ENCODE data around the gene NPTX1.

NPTX1 gene

GRCh38 chr17:80424261-80424660, 52.1 kb downstream of the NPTX1 start:
- H3K4me3 ChIP-seq (ENCODE audit: low read depth, low read length) = no peak overlapping the region
- no peak for DNase-seq (ENCODE audit: low read depth)
- TF ChIP-seq CTCF (IDR thresholded peaks at IDR 0.05; ENCODE audit: control insufficient read depth, extremely low read depth, insufficient read depth) = no peak

GRCh38 chr17:80423536-80424225, 52.7 kb downstream of the NPTX1 start:
- no peak overlapping the region for H3K4me3 ChIP-seq (ENCODE audit: low read depth, low read length)
- no peak for TF ChIP-seq CTCF (IDR thresholded peaks at IDR 0.05; ENCODE audit: control insufficient read depth, extremely low read depth, insufficient read depth)
- DNase-seq (ENCODE audit: low read depth) = no peak

GRCh38 chr17:80422981-80423380, 53.4 kb downstream of the NPTX1 start:
- H3K4me3 ChIP-seq (ENCODE audit: low read depth, low read length) = no peak overlapping the region
- no peak for DNase-seq (ENCODE audit: low read depth)
- TF ChIP-seq CTCF (IDR thresholded peaks at IDR 0.05; ENCODE audit: control insufficient read depth, extremely low read depth, insufficient read depth) = no peak

- H3K4me3 ChIP-seq (ENCODE audit: low read depth, low read length) = no peak overlapping the region
- DNase-seq (ENCODE audit: low read depth) = no peak
- no peak for TF ChIP-seq CTCF (IDR thresholded peaks at IDR 0.05; ENCODE audit: control insufficient read depth, extremely low read depth, insufficient read depth)
Observed at GRCh38 chr17:80422276-80422675, 54.1 kb downstream of the NPTX1 start.

GRCh38 chr17:80421381-80422090, 54.9 kb downstream of the NPTX1 start:
- H3K4me3 ChIP-seq (ENCODE audit: low read depth, low read length) = no peak overlapping the region
- TF ChIP-seq CTCF (IDR thresholded peaks at IDR 0.05; ENCODE audit: control insufficient read depth, extremely low read depth, insufficient read depth) = no peak
- no peak for DNase-seq (ENCODE audit: low read depth)

- no peak for TF ChIP-seq CTCF (IDR thresholded peaks at IDR 0.05; ENCODE audit: control insufficient read depth, extremely low read depth, insufficient read depth)
- DNase-seq (ENCODE audit: low read depth) = no peak
Observed at GRCh38 chr17:80419255-80419654, 57.2 kb downstream of the NPTX1 start.

More at GRCh38 chr17:80419255-80419654, 57.2 kb downstream of the NPTX1 start:
- H3K4me3 ChIP-seq (ENCODE audit: low read depth, low read length) = no peak overlapping the region
